Mesenchymal stem cell (in vitro differentiated cells and primary cell): ENCODE data around the gene RDH16.
"Not testable (repeated sequence)": the region's sequence is repeated elsewhere in the genome, so short reads cannot be mapped to it uniquely, and the experiment has no call there.

ENCODE experiments used
- DNase-seq: peaks from one replicate; pipeline ENCODE4 v3.0.0-alpha.2; 2013
- H2AFZ ChIP-seq: one replicate; pipeline ENCODE4 v1.6.1; 2013; ENCODE audit warnings: low read depth, mild to moderate bottlenecking, control low read depth, inconsistent platforms, low read length, moderate library complexity
- H2AK5ac ChIP-seq: 2 replicates; pipeline ENCODE4 v1.6.1; 2013; ENCODE audit warnings: low read length, moderate library complexity, mild to moderate bottlenecking, inconsistent platforms; ENCODE audit not compliant: severe bottlenecking
- H2BK120ac ChIP-seq: one replicate; pipeline ENCODE4 v1.6.1; 2013; ENCODE audit warnings: low read depth, mild to moderate bottlenecking, inconsistent platforms, low read length, moderate library complexity
- H2BK12ac ChIP-seq, 2 experiments: one replicate each; pipeline ENCODE4 v1.6.1; 2013; ENCODE audit warnings: inconsistent platforms in 2 of 2, low read length in 2 of 2, mild to moderate bottlenecking in 2 of 2, moderate library complexity in 2 of 2, control low read depth in 1 of 2
- H2BK15ac ChIP-seq: one replicate; pipeline ENCODE4 v1.6.1; 2013; ENCODE audit warnings: mild to moderate bottlenecking, low read depth, inconsistent platforms; ENCODE audit not compliant: poor library complexity, severe bottlenecking
- H2BK5ac ChIP-seq: 2 replicates; pipeline ENCODE4 v1.6.1; 2013; ENCODE audit warnings: low read depth, mild to moderate bottlenecking, low read length, control low read depth, inconsistent platforms; ENCODE audit not compliant: poor library complexity, severe bottlenecking
- H3K14ac ChIP-seq, 2 experiments: one replicate each; pipeline ENCODE4 v1.6.1; 2013; ENCODE audit warnings: inconsistent platforms in 2 of 2, low read length in 2 of 2, control low read depth in 1 of 2, mild to moderate bottlenecking in 1 of 2, moderate library complexity in 1 of 2
- H3K18ac ChIP-seq, 2 experiments: one replicate each; pipeline ENCODE4 v1.6.1; 2013; ENCODE audit warnings: inconsistent platforms in 2 of 2, low read length in 2 of 2, control low read depth in 1 of 2, low read depth in 1 of 2, mild to moderate bottlenecking in 1 of 2
- H3K23ac ChIP-seq, 2 experiments: one replicate each; pipeline ENCODE4 v1.6.1; 2013; ENCODE audit warnings: inconsistent platforms in 2 of 2, low read length in 2 of 2, mild to moderate bottlenecking in 2 of 2, moderate library complexity in 2 of 2, control low read depth in 1 of 2
- H3K27ac ChIP-seq: 2 replicates; pipeline ENCODE4 v1.5.1; 2013; ENCODE audit warnings: mild to moderate bottlenecking, moderate library complexity, low read length, control low read depth, inconsistent platforms; ENCODE audit not compliant: poor library complexity, severe bottlenecking
- H3K27me3 ChIP-seq, 2 experiments: 2 replicates each; pipeline versions ENCODE4 v1.6.1 to v1.7.0; 2013; ENCODE audit warnings: low read length in 2 of 2, mild to moderate bottlenecking in 2 of 2, moderate library complexity in 2 of 2, control low read depth in 1 of 2, inconsistent platforms in 1 of 2; ENCODE audit not compliant: control insufficient read depth in 1 of 2, insufficient read depth in 1 of 2
- H3K36me3 ChIP-seq, 2 experiments: 2 replicates each; pipeline versions ENCODE4 v1.6.1 to v1.7.0; 2013; ENCODE audit warnings: low read length in 2 of 2, control low read depth in 1 of 2, inconsistent platforms in 1 of 2, low read depth in 1 of 2, mild to moderate bottlenecking in 1 of 2; ENCODE audit not compliant: insufficient read depth in 2 of 2, control insufficient read depth in 1 of 2
- H3K4ac ChIP-seq, 2 experiments: one replicate each; pipeline ENCODE4 v1.6.1; 2013; ENCODE audit warnings: inconsistent platforms in 2 of 2, low read length in 2 of 2, mild to moderate bottlenecking in 2 of 2, moderate library complexity in 2 of 2, control low read depth in 1 of 2, low read depth in 1 of 2
- H3K4me1 ChIP-seq: 2 replicates; pipeline ENCODE4 v1.6.1; 2013; ENCODE audit warnings: low read depth, low read length, control low read depth; ENCODE audit not compliant: control insufficient read depth, insufficient read depth
- H3K4me2 ChIP-seq: 2 replicates; pipeline ENCODE4 v1.6.1; 2013; ENCODE audit warnings: low read length, mild to moderate bottlenecking, inconsistent platforms; ENCODE audit not compliant: poor library complexity, severe bottlenecking
- H3K4me3 ChIP-seq, 2 experiments: 2 replicates each; pipeline versions ENCODE4 v1.5.1 to v1.7.0; 2013; ENCODE audit warnings: low read length in 2 of 2, mild to moderate bottlenecking in 2 of 2, control low read depth in 1 of 2, low read depth in 1 of 2; ENCODE audit not compliant: insufficient read depth in 1 of 2
- H3K79me1 ChIP-seq: replicated peaks from 2 replicates; pipeline ENCODE4 v1.6.1; 2013; ENCODE audit warnings: mild to moderate bottlenecking, control low read depth, low read length, inconsistent platforms; ENCODE audit not compliant: poor library complexity, severe bottlenecking
- H3K9ac ChIP-seq: 2 replicates; pipeline ENCODE4 v1.7.0; 2013; ENCODE audit warnings: mild to moderate bottlenecking, low read length, moderate library complexity
- H3K9me3 ChIP-seq: 2 replicates; pipeline ENCODE4 v1.7.0; 2013; ENCODE audit warnings: mild to moderate bottlenecking, low read length; ENCODE audit not compliant: control insufficient read depth
- H4K8ac ChIP-seq: one replicate; pipeline ENCODE4 v1.6.1; 2013; ENCODE audit warnings: inconsistent platforms, mild to moderate bottlenecking, low read length, moderate library complexity
- H4K91ac ChIP-seq: one replicate; pipeline ENCODE4 v1.6.1; 2013; ENCODE audit warnings: mild to moderate bottlenecking, low read length, inconsistent platforms
- WGBS: methylation state at CpG from one replicate; pipeline ENCODE4 v1.1.7; 2013; ENCODE audit warnings: mixed read lengths; 5-methylcytosine and 5-hydroxymethylcytosine counted together

Gene RDH16

GRCh38 chr12:56988207-56988739 lies 30.9 kb upstream of the RDH16 start:
- H3K79me1 ChIP-seq, result no peaks in the 10 kb centered on the region
- peak overlapping the region; percentile 19 for H2BK15ac ChIP-seq
- H3K9me3 ChIP-seq, result no peaks in the 10 kb centered on the region
- no peak overlapping the region for H3K4me3 ChIP-seq
- no peak overlapping the region for H3K4me2 ChIP-seq
- no peak overlapping the region for H3K4ac ChIP-seq
- no peak overlapping the region for H2AFZ ChIP-seq
- H4K91ac ChIP-seq, result no peak overlapping the region
- H2BK12ac ChIP-seq, result no peak overlapping the region
- DNase-seq, result peak; percentile 46
- peak overlapping the region; percentile 39 for H2BK120ac ChIP-seq
- WGBS, result 13% methylated on average over 1 of the region's 5 CpGs
- peak overlapping the region in 1 of 2 experiments; percentile 14 for H3K18ac ChIP-seq
- no peak overlapping the region for H3K27ac ChIP-seq
- H3K9ac ChIP-seq, result no peak overlapping the region
- H2BK5ac ChIP-seq, result no peak overlapping the region
- no peak overlapping the region for H3K14ac ChIP-seq
- no peak overlapping the region for H2AK5ac ChIP-seq
- no peaks in the 10 kb centered on the region for H3K36me3 ChIP-seq
- H3K23ac ChIP-seq, result no peak overlapping the region
- peaks cover 2% of the 10 kb centered on the region for H3K4me1 ChIP-seq
- no peak overlapping the region for H4K8ac ChIP-seq
- peaks cover 12 to 25% of the 10 kb centered on the region in 2 experiments for H3K27me3 ChIP-seq

- H3K9me3 ChIP-seq, result no peaks in the 10 kb centered on the region
- no peak overlapping the region for H3K4me2 ChIP-seq
- no peak overlapping the region for H2AK5ac ChIP-seq
- H3K79me1 ChIP-seq, result no peaks in the 10 kb centered on the region
- H3K4me3 ChIP-seq, result no peak overlapping the region
- peak overlapping the region in 1 of 2 experiments; percentile 71 for H2BK12ac ChIP-seq
- peaks cover 2% of the 10 kb centered on the region for H3K4me1 ChIP-seq
- no peak overlapping the region for H3K4ac ChIP-seq
- H4K91ac ChIP-seq, result no peak overlapping the region
- H3K27ac ChIP-seq, result no peak overlapping the region
- no peak overlapping the region for H2BK120ac ChIP-seq
- H3K27me3 ChIP-seq, result peaks cover 9 to 25% of the 10 kb centered on the region in 2 experiments
- H2AFZ ChIP-seq, result no peak overlapping the region
- no peaks in the 10 kb centered on the region for H3K36me3 ChIP-seq
- H3K18ac ChIP-seq, result no peak overlapping the region
- peak overlapping the region in 1 of 2 experiments; percentile 70 for H3K14ac ChIP-seq
- no peak overlapping the region for H2BK5ac ChIP-seq
- H4K8ac ChIP-seq, result peak overlapping the region; percentile 10
- WGBS, result 29% methylated on average over 11 of the region's 11 CpGs
- H3K9ac ChIP-seq, result no peak overlapping the region
- no peak overlapping the region for H3K23ac ChIP-seq
- peak; percentile 75 for DNase-seq
- H2BK15ac ChIP-seq, result no peak overlapping the region
Measured at GRCh38 chr12:56987551-56988053, 30.2 kb upstream of the RDH16 start.

- H2BK120ac ChIP-seq, result no peak overlapping the region
Measured at GRCh38 chr12:56987011-56987410, 29.6 kb upstream of the RDH16 start.

GRCh38 chr12:56985714-56986113 lies 28.3 kb upstream of the RDH16 start:
- 61% methylated on average over 4 of the region's 6 CpGs for WGBS
- not testable (repeated sequence) for H2AK5ac ChIP-seq, H3K79me1 ChIP-seq, H3K18ac ChIP-seq, H3K27ac ChIP-seq, H3K4me3 ChIP-seq, H4K91ac ChIP-seq, H2AFZ ChIP-seq, H2BK12ac ChIP-seq, H3K36me3 ChIP-seq, H3K14ac ChIP-seq, H3K9me3 ChIP-seq, H2BK15ac ChIP-seq, H3K4ac ChIP-seq, H3K4me2 ChIP-seq, H4K8ac ChIP-seq, H3K23ac ChIP-seq, H3K9ac ChIP-seq, H2BK120ac ChIP-seq, H3K4me1 ChIP-seq, H2BK5ac ChIP-seq
- peaks cover 9 to 19% of the 10 kb centered on the region in 2 experiments for H3K27me3 ChIP-seq
- peak; percentile 24 for DNase-seq

More at GRCh38 chr12:56987011-56987410, 29.6 kb upstream of the RDH16 start:
- no peak overlapping the region for H2AFZ ChIP-seq
- H2AK5ac ChIP-seq, result no peak overlapping the region
- H2BK15ac ChIP-seq, result no peak overlapping the region
- H3K9me3 ChIP-seq, result no peaks in the 10 kb centered on the region
- H3K4ac ChIP-seq, result no peak overlapping the region
- H3K36me3 ChIP-seq, result no peaks in the 10 kb centered on the region
- no peak overlapping the region for H3K4me3 ChIP-seq
- H4K8ac ChIP-seq, result no peak overlapping the region
- no peak overlapping the region for H3K27ac ChIP-seq
- H3K14ac ChIP-seq, result no peak overlapping the region
- H3K18ac ChIP-seq, result no peak overlapping the region
- peaks cover 2% of the 10 kb centered on the region for H3K4me1 ChIP-seq
- H3K79me1 ChIP-seq, result no peaks in the 10 kb centered on the region
- no peak overlapping the region for H3K23ac ChIP-seq
- DNase-seq, result no peak
- peak overlapping the region; percentile 18 for H4K91ac ChIP-seq
- peak overlapping the region; percentile 11 to 34 for H2BK12ac ChIP-seq
- no peak overlapping the region for H3K9ac ChIP-seq
- H3K27me3 ChIP-seq, result peaks cover 9 to 25% of the 10 kb centered on the region in 2 experiments
- no peak overlapping the region for H3K4me2 ChIP-seq
- H2BK5ac ChIP-seq, result no peak overlapping the region
